ENCODE measurements around the gene AHNAK. TPM values are rescaled to one million over a fixed set of nuclear protein-coding genes. Genes with fewer than 3 reads are reported as not detected.

AHNAK gene
- total RNA-seq, 1 experiment from 2014 or later: 73.0 TPM

DNA sequence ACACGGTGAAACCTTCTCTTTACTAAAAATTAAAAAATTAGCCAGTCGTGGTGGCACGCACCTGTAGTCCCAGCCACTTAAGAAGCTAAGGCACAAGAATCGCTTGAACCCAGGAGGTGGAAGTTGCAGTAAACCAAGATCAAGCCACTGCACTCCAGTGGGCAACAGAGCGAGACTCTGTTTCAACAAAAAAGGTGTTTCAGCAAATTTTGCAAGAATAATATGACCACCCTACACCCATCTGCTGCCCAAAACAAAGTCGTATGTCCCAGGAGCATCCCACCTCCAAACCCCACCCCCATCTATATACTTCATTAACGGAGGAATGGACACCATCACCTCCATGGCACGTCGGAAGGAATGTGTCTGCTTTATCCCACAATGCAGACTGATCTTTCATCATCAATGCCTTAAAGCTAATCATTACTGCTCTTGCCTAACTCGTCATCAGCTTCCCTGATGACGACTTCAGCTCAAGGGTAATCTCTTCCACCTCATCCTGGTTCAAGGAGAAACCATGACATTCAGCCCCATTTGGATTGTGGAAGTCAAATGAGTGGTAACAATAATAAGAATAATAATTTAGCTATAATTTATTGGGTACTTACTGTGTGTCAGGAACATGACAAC is 93.7 kb downstream of the AHNAK start:
- TF ChIP-seq EZH2 (IDR thresholded peaks at IDR 0.05; ENCODE audit: borderline replicate concordance, low read depth, low read length, poor library complexity, severe bottlenecking): no peak
- TF ChIP-seq, protein P1, sequence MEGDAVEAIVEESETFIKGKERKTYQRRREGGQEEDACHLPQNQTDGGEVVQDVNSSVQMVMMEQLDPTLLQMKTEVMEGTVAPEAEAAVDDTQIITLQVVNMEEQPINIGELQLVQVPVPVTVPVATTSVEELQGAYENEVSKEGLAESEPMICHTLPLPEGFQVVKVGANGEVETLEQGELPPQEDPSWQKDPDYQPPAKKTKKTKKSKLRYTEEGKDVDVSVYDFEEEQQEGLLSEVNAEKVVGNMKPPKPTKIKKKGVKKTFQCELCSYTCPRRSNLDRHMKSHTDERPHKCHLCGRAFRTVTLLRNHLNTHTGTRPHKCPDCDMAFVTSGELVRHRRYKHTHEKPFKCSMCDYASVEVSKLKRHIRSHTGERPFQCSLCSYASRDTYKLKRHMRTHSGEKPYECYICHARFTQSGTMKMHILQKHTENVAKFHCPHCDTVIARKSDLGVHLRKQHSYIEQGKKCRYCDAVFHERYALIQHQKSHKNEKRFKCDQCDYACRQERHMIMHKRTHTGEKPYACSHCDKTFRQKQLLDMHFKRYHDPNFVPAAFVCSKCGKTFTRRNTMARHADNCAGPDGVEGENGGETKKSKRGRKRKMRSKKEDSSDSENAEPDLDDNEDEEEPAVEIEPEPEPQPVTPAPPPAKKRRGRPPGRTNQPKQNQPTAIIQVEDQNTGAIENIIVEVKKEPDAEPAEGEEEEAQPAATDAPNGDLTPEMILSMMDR (conservative IDR thresholded peaks at IDR 0.05; ENCODE audit: low read depth, low read length): no peak
- H3K27me3 ChIP-seq (replicated peaks; ENCODE audit: insufficient read depth, low read depth, low read length, poor library complexity): no peaks in the 10 kb centered on the region
- no peak for DNase-seq (ENCODE audit: low spot score)
- BruUV-seq (replicated peaks): no TSS peak
- intact Hi-C loops (cut with micrococcal nuclease; ENCODE audit: unreplicated experiment): no loop called here
- no peaks in the 10 kb centered on the region for H3K4me1 ChIP-seq (ENCODE audit: insufficient read depth, low read length, poor library complexity, severe bottlenecking)
- no peaks in the 10 kb centered on the region for H3K9me3 ChIP-seq (ENCODE audit: low read depth, low read length, poor library complexity, severe bottlenecking)
- ChIA-PET POLR2A (ENCODE audit: low non-redundant PET) (no interaction called here), CTCF (no interaction called here)
- no peaks in the 10 kb centered on the region for H3K36me3 ChIP-seq (ENCODE audit: insufficient read depth, low read length, poor library complexity, severe bottlenecking)
- no peak overlapping the region for H3K27ac ChIP-seq (ENCODE audit: low read depth, low read length, poor library complexity, severe bottlenecking)
- no peak overlapping the region for H3K4me3 ChIP-seq (ENCODE audit: low read depth, low read length, poor library complexity, severe bottlenecking)

DNA sequence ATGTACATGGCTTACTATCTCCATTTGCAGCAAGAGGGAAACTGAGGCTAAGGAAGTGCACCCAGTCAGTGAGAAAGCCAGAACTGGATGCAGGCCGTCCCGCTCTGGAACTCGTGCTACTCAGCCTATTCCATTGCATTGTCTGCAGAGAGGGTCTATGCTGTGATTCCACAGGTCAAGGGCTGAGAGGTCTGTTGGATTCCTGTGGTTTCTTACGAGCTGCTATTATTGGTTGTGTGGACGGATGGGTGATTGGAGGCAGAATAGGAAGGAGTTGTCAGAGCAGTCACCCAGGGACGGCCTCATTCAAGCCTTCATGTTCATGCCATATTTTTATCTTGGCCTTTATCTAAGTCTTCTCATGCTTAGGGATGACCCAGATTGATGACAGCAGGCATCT is 94.3 kb downstream of the AHNAK start:
- no peak overlapping the region for H3K27ac ChIP-seq (ENCODE audit: low read depth, low read length, poor library complexity, severe bottlenecking)
- no peak overlapping the region for H3K4me3 ChIP-seq (ENCODE audit: low read depth, low read length, poor library complexity, severe bottlenecking)
- TF ChIP-seq, protein P1 (conservative IDR thresholded peaks at IDR 0.05; ENCODE audit: low read depth, low read length): no peak
- no peak for TF ChIP-seq EZH2 (IDR thresholded peaks at IDR 0.05; ENCODE audit: borderline replicate concordance, low read depth, low read length, poor library complexity, severe bottlenecking)
- no peak for DNase-seq (ENCODE audit: low spot score)
- no peaks in the 10 kb centered on the region for H3K27me3 ChIP-seq (replicated peaks; ENCODE audit: insufficient read depth, low read depth, low read length, poor library complexity)
- no peaks in the 10 kb centered on the region for H3K9me3 ChIP-seq (ENCODE audit: low read depth, low read length, poor library complexity, severe bottlenecking)
- ChIA-PET POLR2A (ENCODE audit: low non-redundant PET) (no interaction called here), CTCF (no interaction called here)
- H3K36me3 ChIP-seq (ENCODE audit: insufficient read depth, low read length, poor library complexity, severe bottlenecking): no peaks in the 10 kb centered on the region
- BruUV-seq (replicated peaks): no TSS peak
- no peaks in the 10 kb centered on the region for H3K4me1 ChIP-seq (ENCODE audit: insufficient read depth, low read length, poor library complexity, severe bottlenecking)
- intact Hi-C loops (cut with micrococcal nuclease; ENCODE audit: unreplicated experiment): no loop called here

DNA sequence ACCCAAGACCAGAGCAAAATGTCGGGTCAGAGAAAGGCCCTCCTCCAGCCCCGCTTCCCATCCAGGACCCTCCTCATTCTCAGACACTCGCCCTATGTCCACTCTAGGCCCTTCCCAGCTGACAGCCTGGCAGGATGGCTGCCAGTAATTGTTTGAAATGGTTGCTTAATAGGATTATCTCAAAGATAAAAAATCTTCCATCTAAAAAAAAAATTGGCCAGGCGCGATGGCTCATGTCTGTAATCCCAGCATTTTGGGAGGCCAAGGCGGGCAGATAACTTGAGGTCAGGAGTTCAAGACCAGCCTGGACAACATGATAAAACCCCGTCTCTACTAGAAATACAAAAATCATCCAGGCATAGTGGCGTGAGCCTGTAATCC is 95.4 kb downstream of the AHNAK start:
- POLR2A ChIA-PET (ENCODE audit: low non-redundant PET): no interaction called here
- no peaks in the 10 kb centered on the region for H3K4me1 ChIP-seq (ENCODE audit: insufficient read depth, low read length, poor library complexity, severe bottlenecking)
- H3K9me3 ChIP-seq (ENCODE audit: low read depth, low read length, poor library complexity, severe bottlenecking): no peaks in the 10 kb centered on the region
- H3K36me3 ChIP-seq (ENCODE audit: insufficient read depth, low read length, poor library complexity, severe bottlenecking): no peaks in the 10 kb centered on the region
- no peak overlapping the region for H3K4me3 ChIP-seq (ENCODE audit: low read depth, low read length, poor library complexity, severe bottlenecking)
- H3K27me3 ChIP-seq (replicated peaks; ENCODE audit: insufficient read depth, low read depth, low read length, poor library complexity): no peaks in the 10 kb centered on the region
- intact Hi-C loops (cut with micrococcal nuclease; ENCODE audit: unreplicated experiment): no loop called here
- no peak for DNase-seq (ENCODE audit: low spot score)
- TF ChIP-seq, protein P1 (conservative IDR thresholded peaks at IDR 0.05; ENCODE audit: low read depth, low read length): no peak
- no TSS peak for BruUV-seq (replicated peaks)
- H3K27ac ChIP-seq (ENCODE audit: low read depth, low read length, poor library complexity, severe bottlenecking): no peak overlapping the region
- CTCF ChIA-PET: no interaction called here

All from A673 (cell line).